Activated naive CD4-positive, alpha-beta T cell treated with anti-CD3 and anti-CD28 coated beads, Interleukin-2, amount 50 U/mL, for 16 hours (primary cell): Measurements from ENCODE around the gene PDHB.

Experiments
- DNase-seq: peaks from one replicate; pipeline ENCODE4 v3.0.0-alpha.2; 2020

The PDHB gene

GRCh38 chr3:58434990-58435389 is 1.4 kb upstream of the PDHB start:
- DNase-seq = no peak

GRCh38 chr3:58434511-58434910 is 879 bp upstream of the PDHB start:
- DNase-seq = no peak

GRCh38 chr3:58434168-58434504 is 504 bp upstream of the PDHB start:
- no peak for DNase-seq

- no peak for DNase-seq
Measured at GRCh38 chr3:58432905-58433304, 727 bp downstream of the PDHB start.

GRCh38 chr3:58429657-58430056 is 4.0 kb downstream of the PDHB start:
- DNase-seq = no peak

- no peak for DNase-seq
Measured at GRCh38 chr3:58427661-58428361, 5.8 kb downstream of the PDHB start.

GRCh38 chr3:58425782-58426181 is 7.8 kb downstream of the PDHB start:
- DNase-seq = no peak

- DNase-seq = no peak
Measured at GRCh38 chr3:58424613-58425012, 9.0 kb downstream of the PDHB start.

- no peak for DNase-seq
Measured at GRCh38 chr3:58422756-58423325, 10.8 kb downstream of the PDHB start.

- DNase-seq = no peak
Measured at GRCh38 chr3:58421004-58421403, 12.6 kb downstream of the PDHB start.

GRCh38 chr3:58419780-58420507 is 13.7 kb downstream of the PDHB start:
- no peak for DNase-seq

GRCh38 chr3:58418227-58418626 is 15.4 kb downstream of the PDHB start:
- DNase-seq = no peak

GRCh38 chr3:58417075-58417474 is 16.6 kb downstream of the PDHB start:
- no peak for DNase-seq

- DNase-seq = no peak
Measured at GRCh38 chr3:58416191-58416590, 17.4 kb downstream of the PDHB start.

- peak; percentile 29 for DNase-seq
Measured at GRCh38 chr3:58414538-58415197, 19.0 kb downstream of the PDHB start.

- no peak for DNase-seq
Measured at GRCh38 chr3:58411851-58412830, 21.5 kb downstream of the PDHB start.

GRCh38 chr3:58411036-58411435 is 22.6 kb downstream of the PDHB start:
- no peak for DNase-seq

- no peak for DNase-seq
Measured at GRCh38 chr3:58409663-58410062, 24.0 kb downstream of the PDHB start.

GRCh38 chr3:58408906-58409305 is 24.7 kb downstream of the PDHB start:
- no peak for DNase-seq

- no peak for DNase-seq
Measured at GRCh38 chr3:58404396-58404795, 29.2 kb downstream of the PDHB start.

- no peak for DNase-seq
Measured at GRCh38 chr3:58403513-58404109, 30.0 kb downstream of the PDHB start.

- DNase-seq = no peak
Measured at GRCh38 chr3:58398669-58399333, 34.8 kb downstream of the PDHB start.
